IPS DF 6.9 (cell line): Measurements from ENCODE around the gene NDUFV1.
"Not testable (repeated sequence)": the region's sequence is repeated elsewhere in the genome, so short reads cannot be mapped to it uniquely, and the experiment has no call there.

Experiments
- DNase-seq: peaks from one replicate; pipeline ENCODE4 v3.0.0-alpha.2; 2013; ENCODE audit warnings: low read depth, low spot score
- H3K27ac ChIP-seq: one replicate; pipeline ENCODE4 v1.5.1; 2013; ENCODE audit warnings: low read length, control low read depth
- H3K27me3 ChIP-seq: 2 replicates; pipeline ENCODE4 v1.6.1; 2013; ENCODE audit warnings: mild to moderate bottlenecking, low read length; ENCODE audit not compliant: control insufficient read depth, insufficient read depth
- H3K36me3 ChIP-seq: 2 replicates; pipeline ENCODE4 v1.6.1; 2013; ENCODE audit warnings: low read length; ENCODE audit not compliant: control insufficient read depth, insufficient read depth
- H3K4me1 ChIP-seq: 2 replicates; pipeline ENCODE4 v1.6.1; 2013; ENCODE audit warnings: low read length; ENCODE audit not compliant: control insufficient read depth, insufficient read depth
- H3K4me3 ChIP-seq: 2 replicates; pipeline ENCODE4 v1.5.1; 2013; ENCODE audit warnings: mild to moderate bottlenecking, low read length
- H3K9me3 ChIP-seq: 2 replicates; pipeline ENCODE4 v1.6.1; 2013; ENCODE audit warnings: low read length, inconsistent platforms; ENCODE audit not compliant: control insufficient read depth, insufficient read depth
- WGBS: extraction: QIAGEN DNeasy Blood & Tissue Kit; methylation state at CpG from one replicate; pipeline ENCODE4 v1.1.7; 2013; ENCODE audit warnings: mixed read lengths, missing lambda C conversion rate; ENCODE audit not compliant: insufficient read length, insufficient coverage; 5-methylcytosine and 5-hydroxymethylcytosine counted together

NDUFV1 gene

GRCh38 chr11:67633758-67634365 is 27.1 kb downstream of the NDUFV1 start:
- peaks cover 6% of the 10 kb centered on the region; the same call in 1 of the 2 replicates for H3K4me1 ChIP-seq
- no peak overlapping the region for H3K27ac ChIP-seq
- no peaks in the 10 kb centered on the region for H3K36me3 ChIP-seq
- no CpG with 5 or more reads among the region's 22 CpGs for WGBS
- H3K4me3 ChIP-seq: no peak overlapping the region
- H3K9me3 ChIP-seq: no peaks in the 10 kb centered on the region
- DNase-seq: no peak
- H3K27me3 ChIP-seq: no peaks in the 10 kb centered on the region

DNA sequence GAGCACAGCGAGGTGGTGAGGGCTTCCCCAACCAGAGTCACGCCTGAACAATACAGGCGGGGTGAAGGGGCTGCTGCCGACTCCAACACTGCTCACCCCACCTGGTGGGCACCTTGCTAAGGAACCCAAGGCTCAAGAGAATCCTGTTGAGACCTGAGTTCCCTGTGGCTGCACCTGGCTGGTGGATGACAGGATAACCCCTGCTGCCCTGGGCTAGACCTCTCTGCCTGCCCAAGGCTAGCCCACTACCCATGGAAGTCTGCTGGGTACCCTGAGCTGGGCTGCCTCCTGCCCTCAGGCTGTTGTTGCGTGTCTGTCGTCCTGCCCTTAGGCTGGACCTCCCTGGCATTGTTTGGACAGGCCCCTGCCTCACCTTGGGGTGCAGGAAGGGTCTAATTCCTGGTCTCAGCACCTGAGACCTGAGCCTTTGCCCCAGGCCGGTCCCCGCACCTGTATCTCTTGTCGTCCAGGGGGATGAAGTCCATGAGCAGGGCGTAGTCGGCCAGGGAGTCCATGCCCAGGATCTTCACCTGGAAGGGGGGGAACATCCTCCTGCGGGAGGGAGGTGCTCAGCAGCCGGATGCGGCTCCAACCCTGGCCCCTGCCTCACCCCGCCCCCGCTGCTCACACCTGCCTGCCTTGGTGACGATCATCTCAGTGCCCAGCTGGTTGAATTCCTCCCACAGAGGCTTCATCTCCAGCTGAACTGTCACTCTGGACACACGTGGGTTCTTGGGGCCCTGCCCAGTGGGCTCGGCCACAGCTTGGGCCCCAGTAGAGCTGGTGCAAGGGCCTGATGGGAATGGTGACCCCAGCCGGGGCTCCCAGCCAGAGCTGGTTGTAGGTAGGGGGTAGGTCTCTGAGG is 27.9 kb downstream of the NDUFV1 start:
- no peak overlapping the region for H3K27ac ChIP-seq
- peaks cover 6% of the 10 kb centered on the region; the same call in 1 of the 2 replicates for H3K4me1 ChIP-seq
- no CpG with 5 or more reads among the region's 20 CpGs for WGBS

DNA sequence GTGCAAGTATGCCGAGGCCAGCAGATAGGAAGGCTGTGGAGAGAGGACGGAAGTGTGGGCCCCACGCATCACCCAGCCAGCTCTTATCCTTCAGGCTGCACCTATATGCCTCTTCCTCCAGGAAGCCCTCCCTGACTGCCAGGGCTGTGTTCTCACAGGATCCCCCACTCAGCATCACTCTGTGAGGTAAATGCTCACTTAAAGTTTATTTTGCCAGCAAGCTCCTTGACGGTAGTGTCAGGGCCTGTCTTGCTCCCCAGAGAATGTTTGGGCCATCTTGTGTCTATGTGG is 28.4 kb downstream of the NDUFV1 start:
- Histone ChIP-seq H3K9me3 (no peaks in the 10 kb centered on the region), H3K4me1 (peaks cover 6% of the 10 kb centered on the region; the same call in 1 of the 2 replicates), H3K27me3 (peaks cover under 1% of the 10 kb centered on the region; the same call in 1 of the 2 replicates), H3K27ac (no peak overlapping the region), H3K4me3 (no peak overlapping the region), H3K36me3 (no peaks in the 10 kb centered on the region)
- no CpG with 5 or more reads among the region's 4 CpGs for WGBS
- DNase-seq: no peak

More for the DNA sequence above, 27.9 kb downstream of the NDUFV1 start:
- Histone ChIP-seq H3K4me3 (no peak overlapping the region), H3K9me3 (no peaks in the 10 kb centered on the region), H3K36me3 (no peaks in the 10 kb centered on the region), H3K27me3 (no peaks in the 10 kb centered on the region)
- no peak for DNase-seq

- Histone ChIP-seq H3K36me3 (no peaks in the 10 kb centered on the region), H3K27ac (no peak overlapping the region), H3K4me3 (no peak overlapping the region), H3K4me1 (0 out of 2 replicates have a peak, but pooled peaks cover 2% of the 10 kb centered on the region), H3K27me3 (peaks cover 3% of the 10 kb centered on the region; the same call in 1 of the 2 replicates), H3K9me3 (no peaks in the 10 kb centered on the region)
- no CpG with 5 or more reads among the region's 6 CpGs for WGBS
- no peak for DNase-seq
Measured at GRCh38 chr11:67636962-67637361, 30.2 kb downstream of the NDUFV1 start.

GRCh38 chr11:67637441-67637840 is 30.7 kb downstream of the NDUFV1 start:
- not testable (repeated sequence) for DNase-seq, H3K27ac ChIP-seq, H3K36me3 ChIP-seq, H3K4me1 ChIP-seq, H3K9me3 ChIP-seq, H3K27me3 ChIP-seq, H3K4me3 ChIP-seq
- WGBS: no CpG with 5 or more reads among the region's 3 CpGs

- Histone ChIP-seq H3K36me3 (no peaks in the 10 kb centered on the region), H3K27ac (no peak overlapping the region), H3K9me3 (no peaks in the 10 kb centered on the region), H3K4me3 (no peak overlapping the region), H3K27me3 (peaks cover 3% of the 10 kb centered on the region; the same call in 1 of the 2 replicates), H3K4me1 (no peaks in the 10 kb centered on the region)
- no peak for DNase-seq
- WGBS: no CpG with 5 or more reads among the region's 24 CpGs
Measured at GRCh38 chr11:67638535-67639437, 32.0 kb downstream of the NDUFV1 start.

- Histone ChIP-seq H3K27ac (no peak within 1 kb of the TSS), H3K4me3 (no peak within 1 kb of the TSS), H3K4me1 (no peaks in the 10 kb centered on the region), H3K27me3 (peaks cover 3% of the 10 kb centered on the region; the same call in 1 of the 2 replicates), H3K9me3 (no peaks in the 10 kb centered on the region), H3K36me3 (no peaks in the 10 kb centered on the region)
- WGBS: no CpG with 5 or more reads among the region's 18 CpGs
- DNase-seq: no peak
Measured at GRCh38 chr11:67639438-67639859, 32.7 kb downstream of the NDUFV1 start, which contains the start of gene TBX10. TBX10 (minus strand) TSS chr11:67639763; CDS start chr11:67639472, 291 bp downstream.

DNA sequence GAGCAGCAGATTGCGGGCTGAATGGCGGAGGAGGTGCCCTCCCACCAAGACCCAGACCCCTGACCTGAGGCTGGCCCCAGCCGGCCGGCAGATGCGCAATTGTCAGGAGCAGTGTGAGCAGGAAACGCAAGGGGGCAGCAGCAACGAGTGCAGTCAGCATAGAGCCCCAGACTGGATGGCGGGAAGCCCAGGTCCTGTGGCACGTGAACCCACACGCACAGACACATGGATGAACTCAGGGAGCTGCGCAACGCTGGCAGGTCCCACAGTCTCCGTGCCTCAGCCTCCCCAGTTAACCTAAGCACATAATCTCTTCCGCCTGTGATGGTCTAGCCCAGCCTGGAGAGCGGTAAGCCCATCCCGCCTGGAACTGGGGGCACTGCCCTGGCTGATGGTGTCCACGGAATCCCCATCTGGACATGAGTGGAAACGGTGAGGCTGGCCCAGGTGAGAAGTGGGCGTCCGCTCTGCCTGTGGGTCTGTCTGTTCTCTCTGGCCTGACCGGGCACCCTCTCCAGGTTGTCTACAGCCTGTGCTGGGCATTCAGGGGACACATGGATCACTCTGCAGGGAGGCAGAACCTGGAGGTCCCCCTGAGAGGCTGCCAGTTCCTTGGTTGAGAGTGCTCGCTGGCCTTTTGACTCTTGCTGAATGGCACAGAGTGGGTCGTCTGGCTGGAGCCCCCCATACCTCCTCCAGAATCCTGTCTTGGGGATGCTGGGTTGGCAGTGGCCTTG is 33.5 kb downstream of the NDUFV1 start:
- no CpG with 5 or more reads among the region's 23 CpGs for WGBS
- H3K4me1 ChIP-seq: no peaks in the 10 kb centered on the region; the same call in 1 of the 2 replicates
- no peaks in the 10 kb centered on the region for H3K9me3 ChIP-seq
- H3K27ac ChIP-seq: no peak overlapping the region
- H3K4me3 ChIP-seq: no peak overlapping the region
- no peak for DNase-seq
- no peaks in the 10 kb centered on the region for H3K36me3 ChIP-seq
- peaks cover 3% of the 10 kb centered on the region; the same call in 1 of the 2 replicates for H3K27me3 ChIP-seq

GRCh38 chr11:67640758-67641337 is 34.1 kb downstream of the NDUFV1 start:
- Histone ChIP-seq H3K4me1 (no peaks in the 10 kb centered on the region; the same call in 1 of the 2 replicates), H3K27me3 (peaks cover 3% of the 10 kb centered on the region; the same call in 1 of the 2 replicates), H3K27ac (no peak overlapping the region), H3K4me3 (no peak overlapping the region), H3K36me3 (no peaks in the 10 kb centered on the region), H3K9me3 (no peaks in the 10 kb centered on the region)
- no CpG with 5 or more reads among the region's 12 CpGs for WGBS
- DNase-seq: no peak
